CMK (cell line): ENCODE measurements around the gene TCHP.
A peak's percentile ranks its signal among the peaks of the same experiment; 100 is the strongest.

Experiments used
- DNase-seq: peaks from one replicate; pipeline ENCODE4 v3.0.0-alpha.2; 2010; ENCODE audit warnings: low read depth

The TCHP gene

GRCh38 chr12:109932878-109933503 is 32.9 kb downstream of the TCHP start:
- no peak for DNase-seq

GRCh38 chr12:109934026-109934425 is 34.0 kb downstream of the TCHP start:
- DNase-seq = no peak

- no peak for DNase-seq
These were observed 37.3 kb downstream of the TCHP start for GRCh38 chr12:109937371-109937770.

GRCh38 chr12:109938947-109939346 is 38.9 kb downstream of the TCHP start:
- no peak for DNase-seq

GRCh38 chr12:109939504-109939903 is 39.4 kb downstream of the TCHP start:
- no peak for DNase-seq

GRCh38 chr12:109940339-109940923 is 40.4 kb downstream of the TCHP start:
- no peak for DNase-seq

- no peak for DNase-seq
These were observed 43.7 kb downstream of the TCHP start for GRCh38 chr12:109943811-109944210.

- peak; percentile 4 for DNase-seq
These were observed 44.7 kb downstream of the TCHP start for GRCh38 chr12:109944561-109945359.

GRCh38 chr12:109946505-109946904 is 46.4 kb downstream of the TCHP start:
- no peak for DNase-seq

GRCh38 chr12:109946913-109947312 is 46.8 kb downstream of the TCHP start:
- DNase-seq = no peak

- no peak for DNase-seq
These were observed 47.4 kb downstream of the TCHP start for GRCh38 chr12:109947521-109947920.

GRCh38 chr12:109948368-109948767 is 48.3 kb downstream of the TCHP start:
- no peak for DNase-seq

GRCh38 chr12:109949089-109949488 is 49.0 kb downstream of the TCHP start:
- DNase-seq = no peak

- DNase-seq = no peak
These were observed 50.6 kb downstream of the TCHP start for GRCh38 chr12:109950625-109951024.

GRCh38 chr12:109951136-109951535 is 51.1 kb downstream of the TCHP start:
- DNase-seq = no peak

- no peak for DNase-seq
These were observed 51.7 kb downstream of the TCHP start for GRCh38 chr12:109951751-109952150.

GRCh38 chr12:109952160-109952858 is 52.2 kb downstream of the TCHP start:
- no peak for DNase-seq

- no peak for DNase-seq
These were observed 52.8 kb downstream of the TCHP start for GRCh38 chr12:109952873-109953272.

- DNase-seq = no peak
These were observed 53.6 kb downstream of the TCHP start for GRCh38 chr12:109953656-109954055.

GRCh38 chr12:109958374-109958773 is 58.3 kb downstream of the TCHP start:
- DNase-seq = no peak

GRCh38 chr12:109959411-109960093 is 59.5 kb downstream of the TCHP start:
- no peak for DNase-seq

- no peak for DNase-seq
These were observed 61.1 kb downstream of the TCHP start for GRCh38 chr12:109961201-109961600.
